GM23248 (cell line): Measurements from ENCODE around the gene BHLHE23. TPM values are rescaled to one million over a fixed set of nuclear protein-coding genes. Genes with fewer than 3 reads are reported as not detected.

Experiments used
- DNase-seq: peaks from one replicate; pipeline ENCODE4 v3.0.0-alpha.2; 2015
- H2AFZ ChIP-seq: fragments of 200-600 bp; sonication (generic); 2 replicates; pipeline ENCODE4 v1.6.1; 2016; ENCODE audit warnings: antibody characterized with exemption
- H3F3A ChIP-seq: fragments of 200-600 bp; sonication (generic); 2 replicates; pipeline ENCODE4 v1.6.1; 2016; ENCODE audit warnings: mild to moderate bottlenecking, antibody characterized with exemption, mixed run types; ENCODE audit not compliant: insufficient read depth
- H3K27ac ChIP-seq: fragments of 200-600 bp; sonication (generic); 2 replicates; pipeline ENCODE4 v1.5.1; 2016; ENCODE audit warnings: mild to moderate bottlenecking
- H3K27me3 ChIP-seq: fragments of 200-600 bp; sonication (generic); replicated peaks from 2 replicates; pipeline ENCODE4 v1.6.1; 2016; ENCODE audit warnings: mild to moderate bottlenecking; ENCODE audit not compliant: insufficient read depth
- H3K36me3 ChIP-seq: fragments of 200-600 bp; sonication (generic); 2 replicates; pipeline ENCODE4 v1.6.1; 2016; ENCODE audit warnings: low read depth, mild to moderate bottlenecking
- H3K4me1 ChIP-seq: fragments of 200-600 bp; sonication (generic); 2 replicates; pipeline ENCODE4 v1.6.1; 2016; ENCODE audit warnings: mild to moderate bottlenecking; ENCODE audit not compliant: insufficient read depth
- H3K4me2 ChIP-seq: fragments of 200-600 bp; sonication (generic); one replicate; pipeline ENCODE4 v1.6.1; 2016; ENCODE audit warnings: mild to moderate bottlenecking; ENCODE audit not compliant: unreplicated experiment
- H3K4me3 ChIP-seq: fragments of 200-600 bp; sonication (generic); 2 replicates; pipeline ENCODE4 v1.5.1; 2016; ENCODE audit warnings: mild to moderate bottlenecking
- H3K79me2 ChIP-seq: fragments of 200-600 bp; sonication (generic); 2 replicates; pipeline ENCODE4 v1.6.1; 2016; ENCODE audit warnings: mild to moderate bottlenecking; ENCODE audit not compliant: insufficient read depth
- H3K9ac ChIP-seq: fragments of 200-600 bp; sonication (generic); 2 replicates; pipeline ENCODE4 v1.6.1; 2016; ENCODE audit warnings: mild to moderate bottlenecking
- H3K9me2 ChIP-seq: fragments of 200-600 bp; sonication (generic); 2 replicates; pipeline ENCODE4 v1.6.1; 2016; ENCODE audit warnings: mixed run types, mild to moderate bottlenecking, moderate library complexity; ENCODE audit not compliant: insufficient read depth
- H3K9me3 ChIP-seq: fragments of 200-600 bp; sonication (generic); one replicate; pipeline ENCODE4 v1.6.1; 2017; ENCODE audit warnings: low read depth
- H4K20me1 ChIP-seq: fragments of 200-600 bp; sonication (generic); 2 replicates; pipeline ENCODE4 v1.6.0; 2016; ENCODE audit not compliant: insufficient read depth
- EZH2 ChIP-seq: fragments of 200-600 bp; sonication (generic); IDR thresholded peaks from 2 replicates; pipeline ENCODE4 v1.6.1; 2018; ENCODE audit warnings: antibody characterized with exemption, mild to moderate bottlenecking; ENCODE audit not compliant: insufficient read depth, poor library complexity, severe bottlenecking
- EZH2phosphoT487 ChIP-seq: fragments of 200-600 bp; sonication (generic); IDR thresholded peaks from 2 replicates; pipeline ENCODE4 v1.6.1; 2018; ENCODE audit warnings: antibody characterized with exemption, moderate library complexity, mild to moderate bottlenecking, low read depth; ENCODE audit not compliant: insufficient read depth
- WGBS, 2 experiments: methylation state at CpG; one replicate each; pipeline ENCODE4 v1.1.6; 2015 to 2017; ENCODE audit warnings: low lambda C conversion rate in 2 of 2, low coverage in 1 of 2; ENCODE audit errors: missing lambda C conversion rate in 2 of 2; 5-methylcytosine and 5-hydroxymethylcytosine counted together
- in situ Hi-C: fragments of 300-500 bp; cut with MboI; formaldehyde crosslinking; loops from 2 replicates; pipeline ENCODE4 v1.15.0; 2020
- polyA plus RNA-seq: library from polyadenylated mRNA; unstranded; fragments of >200 nt; fragmentation: Nextera tagmentation; extraction: Ambion mirVana; gene quantifications from 2 replicates; pipeline ENCODE4 v1.2.1, GENCODE V29; 2016
- total RNA-seq: library from RNA; depleted of rRNA; stranded (reverse); fragments of >200 nt; shearing (Covaris generic); gene quantifications from 2 replicates; pipeline ENCODE4 v1.2.3, GENCODE V29; 2014

BHLHE23 gene
- total and polyA plus RNA-seq, 2 experiments from 2014 or later: not detected

DNA sequence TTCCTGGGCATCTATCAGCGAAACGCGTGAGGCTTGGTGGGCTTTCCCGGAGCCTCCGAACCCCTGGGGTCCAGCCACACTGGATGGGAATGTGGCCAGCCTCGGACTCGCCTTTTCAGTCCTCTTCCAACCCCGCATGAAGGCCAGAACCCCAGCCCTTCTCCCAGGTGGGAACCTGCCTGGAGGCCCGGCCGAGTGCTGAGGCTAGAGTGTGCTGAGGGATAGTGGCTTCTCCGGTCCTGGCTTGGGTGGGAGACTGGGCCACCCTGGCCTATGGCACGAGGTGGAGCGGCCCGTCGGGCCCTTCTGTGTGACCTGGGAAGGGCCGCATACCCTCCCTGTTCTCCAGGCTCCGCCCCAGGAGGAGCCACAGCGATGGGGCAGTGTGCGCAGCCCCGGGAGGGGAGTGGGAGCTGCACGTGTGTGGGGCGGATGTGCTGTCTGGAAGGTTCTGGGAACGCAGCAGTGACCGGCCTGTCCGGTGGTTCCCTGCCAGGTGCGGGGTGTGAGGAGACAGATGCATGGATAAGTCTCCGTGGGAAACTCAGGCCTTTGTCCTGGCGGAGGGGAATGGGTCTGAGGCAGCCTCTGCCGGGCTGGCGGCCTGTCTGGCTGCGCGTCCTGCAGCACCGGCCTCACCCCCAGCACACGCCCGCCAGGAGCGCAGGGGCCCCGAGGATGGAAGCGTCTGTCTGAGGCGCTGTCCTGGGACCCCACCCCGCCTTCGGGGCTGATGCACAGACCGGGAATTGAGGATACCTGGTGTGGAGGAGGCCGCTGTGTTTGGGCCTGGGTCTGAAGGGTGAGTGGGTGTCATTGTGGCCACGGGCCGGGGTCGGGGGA is 1.1 kb upstream of the BHLHE23 start:
- 7 to 8% methylated on average over 33 to 45 of the region's 46 CpGs for WGBS, 2 experiments
- no peaks in the 10 kb centered on the region for H3K4me1 ChIP-seq
- H2AFZ ChIP-seq: no peak overlapping the region
- in situ Hi-C loops: no loop called here
- no peak overlapping the region for H3K27ac ChIP-seq
- H3K27me3 ChIP-seq: peaks cover 84% of the 10 kb centered on the region
- no peaks in the 10 kb centered on the region for H3K9me3 ChIP-seq
- no peaks in the 10 kb centered on the region for H3F3A ChIP-seq
- H3K9ac ChIP-seq: no peak overlapping the region
- H3K4me3 ChIP-seq: no peak overlapping the region
- no peaks in the 10 kb centered on the region for H4K20me1 ChIP-seq
- H3K79me2 ChIP-seq: no peaks in the 10 kb centered on the region
- no peaks in the 10 kb centered on the region for H3K9me2 ChIP-seq
- H3K4me2 ChIP-seq: no peak overlapping the region
- TF ChIP-seq EZH2: peak; percentile 84
- no peak for TF ChIP-seq EZH2phosphoT487
- DNase-seq: no peak
- H3K36me3 ChIP-seq: no peaks in the 10 kb centered on the region

DNA sequence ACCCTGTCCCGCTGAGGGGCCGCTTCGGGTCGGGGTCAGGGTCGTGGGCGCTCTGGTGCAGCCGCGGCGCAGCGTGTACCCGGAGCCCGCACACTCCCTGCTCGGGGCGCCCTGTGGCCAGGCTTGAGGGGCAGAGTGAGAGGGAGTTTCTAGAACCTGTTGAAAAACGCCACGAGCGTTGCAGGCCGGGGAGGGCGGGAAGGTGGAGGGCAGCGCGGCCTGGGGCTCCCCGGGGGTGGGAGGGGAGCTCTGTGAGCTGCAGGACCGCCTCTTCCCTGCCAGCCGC is 539 bp upstream of the BHLHE23 start:
- no peaks in the 10 kb centered on the region for H3K9me3 ChIP-seq
- H3K4me3 ChIP-seq: no peak overlapping the region
- TF ChIP-seq EZH2: no peak
- TF ChIP-seq EZH2phosphoT487: no peak
- no peak overlapping the region for H3K9ac ChIP-seq
- in situ Hi-C loops: no loop called here
- H3K27me3 ChIP-seq: peaks cover 83% of the 10 kb centered on the region
- no peaks in the 10 kb centered on the region for H4K20me1 ChIP-seq
- no peak overlapping the region for H2AFZ ChIP-seq
- WGBS, 2 experiments: 2 to 6% methylated on average over 20 to 24 of the region's 24 CpGs
- no peak overlapping the region for H3K4me2 ChIP-seq
- no peaks in the 10 kb centered on the region for H3F3A ChIP-seq
- no peaks in the 10 kb centered on the region for H3K4me1 ChIP-seq
- no peak for DNase-seq
- no peaks in the 10 kb centered on the region for H3K9me2 ChIP-seq
- no peaks in the 10 kb centered on the region for H3K79me2 ChIP-seq
- no peak overlapping the region for H3K27ac ChIP-seq
- H3K36me3 ChIP-seq: no peaks in the 10 kb centered on the region

DNA sequence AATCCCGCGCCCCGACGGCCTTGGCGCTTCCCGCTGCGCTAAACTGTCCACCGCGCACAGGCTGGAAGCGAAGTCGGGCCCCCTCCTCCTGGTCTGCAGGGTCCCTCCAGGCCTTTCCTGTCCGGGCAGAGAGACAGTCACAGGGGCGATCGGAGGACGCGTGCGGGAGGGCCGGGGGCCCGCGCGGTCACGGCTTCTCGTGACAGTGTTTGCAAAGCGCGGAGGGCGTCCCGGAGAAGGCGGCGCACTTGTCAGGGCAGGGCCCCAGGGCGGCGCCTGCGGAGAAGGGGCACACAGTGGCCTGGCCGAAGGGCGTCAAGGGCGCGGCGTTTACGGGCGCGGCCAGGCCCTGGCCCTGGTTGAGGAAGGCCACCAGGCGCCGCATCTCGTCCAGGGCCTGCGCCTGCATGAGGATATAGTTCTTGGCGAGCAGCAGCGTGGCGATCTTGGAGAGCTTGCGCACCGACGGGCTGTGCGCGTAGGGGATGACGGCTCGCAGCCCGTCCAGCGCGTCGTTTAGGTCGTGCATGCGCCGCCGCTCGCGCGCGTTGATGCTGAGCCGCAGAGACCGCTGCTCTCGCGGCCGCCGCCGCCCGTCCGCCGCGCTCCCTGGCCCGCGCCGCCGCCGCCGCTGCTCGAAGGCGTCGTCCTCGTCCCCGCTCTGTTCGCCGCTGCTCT is 763 bp downstream of the BHLHE23 start:
- no peaks in the 10 kb centered on the region for H3K36me3 ChIP-seq
- no peak overlapping the region for H2AFZ ChIP-seq
- H3K27ac ChIP-seq: no peak overlapping the region
- H3K9ac ChIP-seq: no peak overlapping the region
- H3K27me3 ChIP-seq: peaks cover 79% of the 10 kb centered on the region
- in situ Hi-C loops: no loop called here
- no peak for TF ChIP-seq EZH2
- no peak for TF ChIP-seq EZH2phosphoT487
- no peak overlapping the region for H3K4me3 ChIP-seq
- 3 to 9% methylated on average over 60 to 64 of the region's 90 CpGs for WGBS, 2 experiments
- H3K79me2 ChIP-seq: no peaks in the 10 kb centered on the region
- no peaks in the 10 kb centered on the region for H4K20me1 ChIP-seq
- no peaks in the 10 kb centered on the region for H3K9me2 ChIP-seq
- H3F3A ChIP-seq: no peaks in the 10 kb centered on the region
- no peaks in the 10 kb centered on the region for H3K9me3 ChIP-seq
- no peak for DNase-seq
- no peaks in the 10 kb centered on the region for H3K4me1 ChIP-seq
- H3K4me2 ChIP-seq: no peak overlapping the region

DNA sequence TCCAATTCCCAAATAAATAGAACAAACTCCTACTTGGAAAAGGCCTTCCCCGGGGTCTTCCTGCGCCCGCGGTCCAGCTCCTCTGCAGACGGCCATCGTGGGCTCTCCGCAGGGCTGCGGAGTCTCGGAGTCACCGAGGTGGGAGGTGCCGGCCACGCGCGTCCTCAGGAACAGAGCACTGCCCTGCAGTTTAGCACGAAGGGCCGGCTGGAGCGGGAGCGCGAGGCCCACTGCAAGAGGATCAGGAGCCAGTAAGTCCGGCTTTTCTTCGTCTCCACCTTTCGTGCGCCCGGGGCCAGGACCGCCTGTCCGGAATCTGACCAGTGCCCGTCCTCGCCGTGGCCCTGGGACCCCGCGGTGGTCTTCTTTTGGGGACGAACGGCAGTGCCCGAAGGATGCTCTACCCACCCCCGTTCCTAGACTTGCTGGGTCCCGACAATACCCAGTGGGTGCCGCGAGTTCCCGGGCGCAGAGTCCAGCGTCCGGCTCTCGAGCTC is 1.4 kb downstream of the BHLHE23 start:
- no peaks in the 10 kb centered on the region for H3K9me2 ChIP-seq
- in situ Hi-C loops: no loop called here
- no peak overlapping the region for H3K27ac ChIP-seq
- H2AFZ ChIP-seq: no peak overlapping the region
- peaks cover 81% of the 10 kb centered on the region for H3K27me3 ChIP-seq
- H3K79me2 ChIP-seq: no peaks in the 10 kb centered on the region
- H3K4me1 ChIP-seq: no peaks in the 10 kb centered on the region
- H3K9ac ChIP-seq: no peak overlapping the region
- TF ChIP-seq EZH2phosphoT487 (no peak), EZH2 (no peak)
- no peaks in the 10 kb centered on the region for H3F3A ChIP-seq
- no peak overlapping the region for H3K4me3 ChIP-seq
- DNase-seq: no peak
- no peaks in the 10 kb centered on the region for H4K20me1 ChIP-seq
- no peaks in the 10 kb centered on the region for H3K36me3 ChIP-seq
- 4 to 6% methylated on average over 36 to 43 of the region's 43 CpGs for WGBS, 2 experiments
- no peaks in the 10 kb centered on the region for H3K9me3 ChIP-seq
- no peak overlapping the region for H3K4me2 ChIP-seq
